Kidney (tissue), 14 donors: ENCODE measurements around the gene ARL5C. TPM values are rescaled to one million over a fixed set of nuclear protein-coding genes. Genes with fewer than 3 reads are reported as not detected.

Experiments used
- DNase-seq, 5 donors: peaks; one replicate each; pipeline ENCODE4 v3.0.0-alpha.2; 2013 to 2020
- FAIRE-seq: peaks from 2 replicates; lab custom pipeline; 2012; peaks lifted over from hg19 to GRCh38; lab: Jason Lieb, UNC
- H3K27ac ChIP-seq, 2 donors: one replicate each; pipeline ENCODE4 v1.7.0; 2013; ENCODE audit warnings: low read depth in 2 of 2, low read length in 2 of 2, inconsistent platforms in 1 of 2
- H3K27me3 ChIP-seq: one replicate; pipeline ENCODE4 v1.7.1; 2013; ENCODE audit warnings: low read length, inconsistent platforms; ENCODE audit not compliant: control insufficient read depth, insufficient read depth
- H3K36me3 ChIP-seq, 3 donors: one replicate each; pipeline versions ENCODE4 v1.7.0 to v1.7.1; 2013; ENCODE audit warnings: low read length in 3 of 3, control low read depth in 1 of 3, inconsistent platforms in 1 of 3; ENCODE audit not compliant: insufficient read depth in 3 of 3, control insufficient read depth in 2 of 3
- H3K4me1 ChIP-seq, 3 donors: one replicate each; pipeline versions ENCODE4 v1.7.0 to v1.7.1; 2013; ENCODE audit warnings: low read length in 3 of 3, inconsistent platforms in 1 of 3, low read depth in 1 of 3; ENCODE audit not compliant: control insufficient read depth in 2 of 3, insufficient read depth in 2 of 3
- H3K4me3 ChIP-seq, 3 donors: one replicate each; pipeline versions ENCODE4 v1.7.0 to v1.8.1; 2013; ENCODE audit warnings: low read length in 3 of 3, control low read depth in 1 of 3, inconsistent platforms in 1 of 3
- H3K9ac ChIP-seq, 3 donors: one replicate each; pipeline versions ENCODE4 v1.7.0 to v1.7.1; 2013; ENCODE audit warnings: low read length in 3 of 3, control low read depth in 1 of 3, inconsistent platforms in 1 of 3
- H3K9me3 ChIP-seq, 3 donors: one replicate each; pipeline versions ENCODE4 v1.7.0 to v1.7.1; 2013; ENCODE audit warnings: low read length in 3 of 3, control low read depth in 1 of 3, inconsistent platforms in 1 of 3; ENCODE audit not compliant: control insufficient read depth in 2 of 3, insufficient read depth in 1 of 3
- intact Hi-C: fragments of 100-400 bp; cut with DNase I; formaldehyde crosslinking; loops from one replicate; pipeline ENCODE4 v1.11.1; 2022
- polyA plus RNA-seq: library from polyadenylated mRNA; stranded (reverse); fragments of 350-450 nt; fragmentation: Illumina TruSeq; extraction: RNeasy Lipid Tissue Mini Kit (QIAGEN cat#74804); gene quantifications from one replicate; pipeline ENCODE4 v1.2.3, GENCODE V29; 2014; ENCODE audit warnings: low read depth, low replicate concordance; ENCODE audit not compliant: insufficient read depth
- total RNA-seq: library from RNA; stranded (reverse); fragmentation: NEBNext Ultra II Directional; extraction: Animal tissue kit (Norgen Biotek cat#: 25700); gene quantifications from one replicate; pipeline ENCODE4 v1.2.1, GENCODE V29; 2021
- TF ChIP-seq, protein P1 (sequence below): IDR thresholded peaks from 3 replicates; pipeline ENCODE4 v1.5.1; 2012; ENCODE audit warnings: mild to moderate bottlenecking, moderate library complexity, borderline replicate concordance; ENCODE audit not compliant: insufficient read depth; ENCODE audit errors: extremely low read depth
- donor health status: control.
- donor health status: control.
- donor health status: control.
- donor health status: control.
- donor health status: control.
- donor health status: DM: yes; HTN: yes; CAD: no.
- donor health status: Normal renal cell carcinoma (clear cell type).

ARL5C gene
- total and polyA plus RNA-seq, 2 donors from 2014 or later = not detected

DNA sequence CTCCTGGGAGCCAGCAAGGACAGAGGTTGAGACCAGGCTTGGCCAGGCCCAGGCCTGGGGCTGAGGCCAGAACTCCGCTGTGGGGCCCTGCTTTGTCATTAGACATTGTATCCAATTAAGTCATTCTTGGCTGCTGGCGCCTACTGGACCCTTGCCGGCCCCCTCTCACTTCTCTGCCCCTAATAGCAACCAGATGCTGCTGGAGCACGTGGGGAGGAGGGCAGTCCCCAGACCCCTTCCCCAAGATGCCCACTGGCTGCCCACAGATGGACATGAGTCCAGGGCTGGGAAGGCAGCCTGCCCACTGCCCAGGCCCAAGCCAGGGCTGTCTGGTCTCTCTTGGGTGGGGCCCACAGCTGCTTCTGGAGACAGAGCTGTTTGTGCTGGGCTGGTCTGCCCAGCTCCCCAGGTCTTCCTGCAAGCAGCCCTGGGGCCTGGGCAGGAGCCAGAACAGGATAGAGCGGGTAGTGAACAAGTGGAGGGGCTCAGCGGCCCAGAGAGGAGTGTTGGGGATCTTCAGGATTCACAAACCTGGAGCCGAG lies 22.3 kb downstream of the ARL5C start:
- DNase-seq = no peak
- H3K36me3 ChIP-seq = no peaks in the 10 kb centered on the region
- no peak overlapping the region for H3K9ac ChIP-seq
- H3K27me3 ChIP-seq = no peaks in the 10 kb centered on the region
- H3K9me3 ChIP-seq = no peaks in the 10 kb centered on the region
- TF ChIP-seq, protein P1, sequence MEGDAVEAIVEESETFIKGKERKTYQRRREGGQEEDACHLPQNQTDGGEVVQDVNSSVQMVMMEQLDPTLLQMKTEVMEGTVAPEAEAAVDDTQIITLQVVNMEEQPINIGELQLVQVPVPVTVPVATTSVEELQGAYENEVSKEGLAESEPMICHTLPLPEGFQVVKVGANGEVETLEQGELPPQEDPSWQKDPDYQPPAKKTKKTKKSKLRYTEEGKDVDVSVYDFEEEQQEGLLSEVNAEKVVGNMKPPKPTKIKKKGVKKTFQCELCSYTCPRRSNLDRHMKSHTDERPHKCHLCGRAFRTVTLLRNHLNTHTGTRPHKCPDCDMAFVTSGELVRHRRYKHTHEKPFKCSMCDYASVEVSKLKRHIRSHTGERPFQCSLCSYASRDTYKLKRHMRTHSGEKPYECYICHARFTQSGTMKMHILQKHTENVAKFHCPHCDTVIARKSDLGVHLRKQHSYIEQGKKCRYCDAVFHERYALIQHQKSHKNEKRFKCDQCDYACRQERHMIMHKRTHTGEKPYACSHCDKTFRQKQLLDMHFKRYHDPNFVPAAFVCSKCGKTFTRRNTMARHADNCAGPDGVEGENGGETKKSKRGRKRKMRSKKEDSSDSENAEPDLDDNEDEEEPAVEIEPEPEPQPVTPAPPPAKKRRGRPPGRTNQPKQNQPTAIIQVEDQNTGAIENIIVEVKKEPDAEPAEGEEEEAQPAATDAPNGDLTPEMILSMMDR = no peak
- intact Hi-C loops = loop anchor here (10.0 kb wide), 1 partner anchor 69 kb away; no protein-coding TSS in a partner anchor
- no peak overlapping the region for H3K27ac ChIP-seq
- H3K4me1 ChIP-seq = no peaks in the 10 kb centered on the region
- H3K4me3 ChIP-seq = no peak overlapping the region
- no peak for FAIRE-seq

DNA sequence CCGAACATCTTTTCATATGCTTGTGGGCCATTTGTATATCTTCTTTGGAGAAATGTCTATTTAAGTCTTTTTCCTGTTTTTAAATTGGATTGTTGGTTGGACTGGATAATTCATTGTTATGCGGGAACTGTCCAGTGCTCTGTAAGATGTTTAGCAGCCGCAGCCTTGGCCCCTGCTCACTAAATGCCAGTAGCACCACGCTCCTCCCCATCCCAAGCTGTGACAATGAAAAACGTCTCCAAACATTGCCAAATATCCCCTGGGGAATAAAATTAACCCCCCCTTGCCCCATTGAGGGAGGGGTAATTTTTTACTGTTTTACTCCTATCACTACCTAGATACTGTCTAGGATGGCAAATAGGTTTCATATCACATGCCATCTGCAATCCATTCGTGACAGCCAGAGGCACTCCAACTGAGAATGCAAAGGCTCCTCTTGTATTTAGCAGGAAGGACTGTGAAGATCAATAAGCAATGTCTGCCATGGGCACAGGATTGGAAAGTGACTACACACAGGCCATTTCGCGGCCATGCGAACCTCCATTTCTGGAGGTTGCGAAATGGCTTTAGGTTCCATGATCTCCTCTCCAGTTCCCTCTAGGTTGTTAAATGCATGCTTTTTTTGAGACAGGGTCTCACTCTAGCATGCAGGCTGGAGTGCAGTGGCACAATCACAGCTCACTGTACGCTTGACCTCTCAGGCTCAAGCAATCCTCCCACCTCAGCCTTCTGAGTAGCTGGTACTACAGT lies 23.9 kb downstream of the ARL5C start:
- H3K4me3 ChIP-seq = no peak overlapping the region
- FAIRE-seq (no peak), DNase-seq (no peak)
- TF ChIP-seq, protein P1 = no peak
- H3K27ac ChIP-seq = no peak overlapping the region
- no peaks in the 10 kb centered on the region for H3K9me3 ChIP-seq
- intact Hi-C loops = loop anchor here (10.0 kb wide), 1 partner anchor 67 kb away; no protein-coding TSS in a partner anchor
- H3K9ac ChIP-seq = no peak overlapping the region
- no peaks in the 10 kb centered on the region for H3K36me3 ChIP-seq
- no peaks in the 10 kb centered on the region for H3K4me1 ChIP-seq
- no peaks in the 10 kb centered on the region for H3K27me3 ChIP-seq

DNA sequence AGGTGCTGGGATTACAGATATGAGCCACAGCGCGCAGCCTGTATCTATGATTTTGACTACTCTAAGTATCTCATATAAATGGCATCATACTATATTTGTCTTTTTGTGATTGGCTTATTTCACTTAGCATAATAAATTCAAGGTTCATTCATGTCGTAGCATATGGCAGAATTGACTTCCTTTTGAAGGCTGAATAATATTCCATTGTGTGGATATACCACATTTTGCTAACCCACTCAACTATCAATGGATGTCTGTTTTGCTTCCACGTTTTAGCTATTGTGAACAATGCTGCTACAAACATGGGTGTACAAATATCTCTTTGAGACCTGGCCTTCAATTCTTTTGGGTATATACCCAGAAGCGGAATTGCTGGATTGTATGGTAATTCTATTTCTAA lies 24.7 kb downstream of the ARL5C start:
- Histone ChIP-seq H3K4me1 (no peaks in the 10 kb centered on the region), H3K36me3 (no peaks in the 10 kb centered on the region), H3K4me3 (no peak overlapping the region), H3K27ac (no peak overlapping the region), H3K9ac (no peak overlapping the region), H3K9me3 (no peaks in the 10 kb centered on the region), H3K27me3 (no peaks in the 10 kb centered on the region)
- intact Hi-C loops = loop anchor here (10.0 kb wide), 1 partner anchor 66 kb away; no protein-coding TSS in a partner anchor
- DNase-seq = no peak
- no peak for FAIRE-seq
- TF ChIP-seq, protein P1 = no peak
